Ishikawa (cell line): ENCODE measurements around the gene COG7.

Experiments used
- CEBPB ChIP-seq: IDR thresholded peaks from 2 replicates; pipeline ENCODE4 v1.6.1; 2012
- CREB1 ChIP-seq: IDR thresholded peaks from 2 replicates; pipeline ENCODE4 v1.6.1; 2012; ENCODE audit warnings: low read depth
- EP300 ChIP-seq: IDR thresholded peaks from 2 replicates; pipeline ENCODE4 v1.6.1; 2012; ENCODE audit warnings: borderline replicate concordance
- FOXM1 ChIP-seq: IDR thresholded peaks from 2 replicates; pipeline ENCODE4 v1.6.1; 2012; ENCODE audit warnings: low read depth, borderline replicate concordance
- NFIC ChIP-seq: IDR thresholded peaks from 2 replicates; pipeline ENCODE4 v1.6.1; 2012
- RAD21 ChIP-seq: IDR thresholded peaks from 2 replicates; pipeline ENCODE4 v1.6.1; 2012; ENCODE audit warnings: low read depth
- TAF1 ChIP-seq: IDR thresholded peaks from 2 replicates; pipeline ENCODE4 v1.6.1; 2012; ENCODE audit warnings: low read depth, mild to moderate bottlenecking
- TCF12 ChIP-seq: IDR thresholded peaks from 2 replicates; pipeline ENCODE4 v1.6.1; 2012; ENCODE audit warnings: low read depth
- YY1 ChIP-seq: IDR thresholded peaks from 2 replicates; pipeline ENCODE4 v1.6.1; 2012; ENCODE audit warnings: low read depth
- TF ChIP-seq, protein P1 (sequence below): IDR thresholded peaks from 2 replicates; pipeline ENCODE4 v1.6.1; 2012; ENCODE audit warnings: low read depth, mild to moderate bottlenecking
- TF ChIP-seq, protein P2 (sequence below): IDR thresholded peaks from 2 replicates; pipeline ENCODE4 v1.6.1; 2012

DNA sequence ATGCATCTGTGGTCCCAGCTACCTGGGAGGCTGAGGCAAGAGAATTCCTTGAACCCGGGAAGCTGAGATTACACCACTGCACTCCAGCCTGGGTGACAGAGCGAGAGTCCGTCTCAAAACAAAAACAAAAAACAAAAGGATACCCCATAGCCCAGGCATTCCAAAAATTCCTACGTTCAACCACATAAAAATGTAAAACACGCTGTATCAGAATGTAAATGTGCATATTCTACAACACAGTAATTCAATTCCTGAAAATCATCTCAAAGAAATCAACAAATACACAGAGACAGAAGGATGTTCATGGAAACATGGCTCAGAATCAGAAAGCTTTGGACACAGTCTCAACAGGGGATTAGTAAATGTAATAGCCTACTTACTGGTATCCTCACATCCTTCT lies 33.0 kb downstream of the COG7 start:
- TF ChIP-seq EP300 (no peak), RAD21 (no peak), YY1 (no peak), NFIC (no peak), CREB1 (no peak), FOXM1 (no peak), CEBPB (no peak), TAF1 (no peak), TCF12 (no peak)
- TF ChIP-seq, protein P1, sequence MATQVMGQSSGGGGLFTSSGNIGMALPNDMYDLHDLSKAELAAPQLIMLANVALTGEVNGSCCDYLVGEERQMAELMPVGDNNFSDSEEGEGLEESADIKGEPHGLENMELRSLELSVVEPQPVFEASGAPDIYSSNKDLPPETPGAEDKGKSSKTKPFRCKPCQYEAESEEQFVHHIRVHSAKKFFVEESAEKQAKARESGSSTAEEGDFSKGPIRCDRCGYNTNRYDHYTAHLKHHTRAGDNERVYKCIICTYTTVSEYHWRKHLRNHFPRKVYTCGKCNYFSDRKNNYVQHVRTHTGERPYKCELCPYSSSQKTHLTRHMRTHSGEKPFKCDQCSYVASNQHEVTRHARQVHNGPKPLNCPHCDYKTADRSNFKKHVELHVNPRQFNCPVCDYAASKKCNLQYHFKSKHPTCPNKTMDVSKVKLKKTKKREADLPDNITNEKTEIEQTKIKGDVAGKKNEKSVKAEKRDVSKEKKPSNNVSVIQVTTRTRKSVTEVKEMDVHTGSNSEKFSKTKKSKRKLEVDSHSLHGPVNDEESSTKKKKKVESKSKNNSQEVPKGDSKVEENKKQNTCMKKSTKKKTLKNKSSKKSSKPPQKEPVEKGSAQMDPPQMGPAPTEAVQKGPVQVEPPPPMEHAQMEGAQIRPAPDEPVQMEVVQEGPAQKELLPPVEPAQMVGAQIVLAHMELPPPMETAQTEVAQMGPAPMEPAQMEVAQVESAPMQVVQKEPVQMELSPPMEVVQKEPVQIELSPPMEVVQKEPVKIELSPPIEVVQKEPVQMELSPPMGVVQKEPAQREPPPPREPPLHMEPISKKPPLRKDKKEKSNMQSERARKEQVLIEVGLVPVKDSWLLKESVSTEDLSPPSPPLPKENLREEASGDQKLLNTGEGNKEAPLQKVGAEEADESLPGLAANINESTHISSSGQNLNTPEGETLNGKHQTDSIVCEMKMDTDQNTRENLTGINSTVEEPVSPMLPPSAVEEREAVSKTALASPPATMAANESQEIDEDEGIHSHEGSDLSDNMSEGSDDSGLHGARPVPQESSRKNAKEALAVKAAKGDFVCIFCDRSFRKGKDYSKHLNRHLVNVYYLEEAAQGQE: no peak
- TF ChIP-seq, protein P2, sequence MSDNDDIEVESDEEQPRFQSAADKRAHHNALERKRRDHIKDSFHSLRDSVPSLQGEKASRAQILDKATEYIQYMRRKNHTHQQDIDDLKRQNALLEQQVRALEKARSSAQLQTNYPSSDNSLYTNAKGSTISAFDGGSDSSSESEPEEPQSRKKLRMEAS: no peak
